ENCODE results near the gene RETSAT. TPM values are rescaled to one million over a fixed set of nuclear protein-coding genes. Genes with fewer than 3 reads are reported as not detected.

The RETSAT gene
- polyA plus RNA-seq, 2 of the 4 experiments (the other 2 are of a cell fraction) = 42.3 to 51.6 TPM

- TF ChIP-seq BCL3 (IDR thresholded peaks at IDR 0.05) (peak; percentile 99), POLR2A (IDR thresholded peaks at IDR 0.05; ENCODE audit: low read length) (peak; percentile 95), HOXB5 (CRISPR knock-in tag; IDR thresholded peaks at IDR 0.05) (peak; percentile 40; the same call in 1 of the 2 replicates), FOSB (CRISPR knock-in tag; IDR thresholded peaks at IDR 0.05) (no peak), MAFK (IDR thresholded peaks at IDR 0.05; ENCODE audit: partially characterized antibody) (peak; percentile 16), E2F6 (IDR thresholded peaks at IDR 0.05; ENCODE audit: borderline replicate concordance, low read depth) (peak; percentile 90; the same call in 1 of the 2 replicates)
- TF ChIP-seq, protein P1, sequence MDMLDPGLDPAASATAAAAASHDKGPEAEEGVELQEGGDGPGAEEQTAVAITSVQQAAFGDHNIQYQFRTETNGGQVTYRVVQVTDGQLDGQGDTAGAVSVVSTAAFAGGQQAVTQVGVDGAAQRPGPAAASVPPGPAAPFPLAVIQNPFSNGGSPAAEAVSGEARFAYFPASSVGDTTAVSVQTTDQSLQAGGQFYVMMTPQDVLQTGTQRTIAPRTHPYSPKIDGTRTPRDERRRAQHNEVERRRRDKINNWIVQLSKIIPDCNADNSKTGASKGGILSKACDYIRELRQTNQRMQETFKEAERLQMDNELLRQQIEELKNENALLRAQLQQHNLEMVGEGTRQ (IDR thresholded peaks at IDR 0.05) = 0 out of 2 replicates have a peak, but pooled peaks have one; percentile 14
- TF ChIP-seq, protein P2, sequence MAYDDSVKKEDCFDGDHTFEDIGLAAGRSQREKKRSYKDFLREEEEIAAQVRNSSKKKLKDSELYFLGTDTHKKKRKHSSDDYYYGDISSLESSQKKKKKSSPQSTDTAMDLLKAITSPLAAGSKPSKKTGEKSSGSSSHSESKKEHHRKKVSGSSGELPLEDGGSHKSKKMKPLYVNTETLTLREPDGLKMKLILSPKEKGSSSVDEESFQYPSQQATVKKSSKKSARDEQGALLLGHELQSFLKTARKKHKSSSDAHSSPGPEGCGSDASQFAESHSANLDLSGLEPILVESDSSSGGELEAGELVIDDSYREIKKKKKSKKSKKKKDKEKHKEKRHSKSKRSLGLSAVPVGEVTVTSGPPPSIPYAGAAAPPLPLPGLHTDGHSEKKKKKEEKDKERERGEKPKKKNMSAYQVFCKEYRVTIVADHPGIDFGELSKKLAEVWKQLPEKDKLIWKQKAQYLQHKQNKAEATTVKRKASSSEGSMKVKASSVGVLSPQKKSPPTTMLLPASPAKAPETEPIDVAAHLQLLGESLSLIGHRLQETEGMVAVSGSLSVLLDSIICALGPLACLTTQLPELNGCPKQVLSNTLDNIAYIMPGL (CRISPR knock-in tag; IDR thresholded peaks at IDR 0.05; ENCODE audit: borderline replicate concordance) = no peak
These were observed 26.3 kb downstream of the RETSAT start, which contains the start of gene TGOLN2 (continued) for GRCh38 chr2:85327822-85328617.

GRCh38 chr2:85327160-85327821 is 27.0 kb downstream of the RETSAT start:
- peaks cover 33% of the 10 kb centered on the region for H3K4me1 ChIP-seq
- CTCF ChIA-PET = interaction anchor here (0.6 to 2.3 kb wide), 5 partner anchors 14 to 500 kb away, joined by 3 to 9 read pairs (median 3); partner anchors contain the start of genes ELMOD3 and RETSAT
- no peaks in the 10 kb centered on the region for H3K9me3 ChIP-seq
- POLR2A ChIA-PET = interaction anchor here (0.6 to 2.0 kb wide), 21 partner anchors 9 to 894 kb away, joined by 3 to 31 read pairs (median 5); partner anchors contain the start of genes ELMOD3, MAT2A, RETSAT and RNF181
- FAIRE-seq = no peak
- peak; percentile 48 to 59 for ATAC-seq
- H3K4me2 ChIP-seq = peak overlapping the region; percentile 96
- TF ChIP-seq JUNB (IDR thresholded peaks at IDR 0.05) (no peak), HOXB5 (CRISPR knock-in tag; IDR thresholded peaks at IDR 0.05) (no peak), FOSB (CRISPR knock-in tag; IDR thresholded peaks at IDR 0.05) (no peak), MAFK (IDR thresholded peaks at IDR 0.05; ENCODE audit: partially characterized antibody) (no peak), RCOR1 (IDR thresholded peaks at IDR 0.05; ENCODE audit: low read depth, low read length) (no peak), KDM5A (IDR thresholded peaks at IDR 0.05) (peak; percentile 44; the same call in 1 of the 2 replicates)
- TF ChIP-seq, protein P1 (IDR thresholded peaks at IDR 0.05) = no peak
- H3K4me3 ChIP-seq = peak overlapping the region; percentile 65
- peak overlapping the region; percentile 90 to 95 for H3K27ac ChIP-seq
- peak in 1 of 2 experiments; percentile 29 for DNase-seq (ENCODE audit: low read depth in 1 of 2, low spot score in 1 of 2)
- 12% methylated on average over 33 of the region's 41 CpGs for WGBS (ENCODE audit: missing lambda C conversion rate)

DNA sequence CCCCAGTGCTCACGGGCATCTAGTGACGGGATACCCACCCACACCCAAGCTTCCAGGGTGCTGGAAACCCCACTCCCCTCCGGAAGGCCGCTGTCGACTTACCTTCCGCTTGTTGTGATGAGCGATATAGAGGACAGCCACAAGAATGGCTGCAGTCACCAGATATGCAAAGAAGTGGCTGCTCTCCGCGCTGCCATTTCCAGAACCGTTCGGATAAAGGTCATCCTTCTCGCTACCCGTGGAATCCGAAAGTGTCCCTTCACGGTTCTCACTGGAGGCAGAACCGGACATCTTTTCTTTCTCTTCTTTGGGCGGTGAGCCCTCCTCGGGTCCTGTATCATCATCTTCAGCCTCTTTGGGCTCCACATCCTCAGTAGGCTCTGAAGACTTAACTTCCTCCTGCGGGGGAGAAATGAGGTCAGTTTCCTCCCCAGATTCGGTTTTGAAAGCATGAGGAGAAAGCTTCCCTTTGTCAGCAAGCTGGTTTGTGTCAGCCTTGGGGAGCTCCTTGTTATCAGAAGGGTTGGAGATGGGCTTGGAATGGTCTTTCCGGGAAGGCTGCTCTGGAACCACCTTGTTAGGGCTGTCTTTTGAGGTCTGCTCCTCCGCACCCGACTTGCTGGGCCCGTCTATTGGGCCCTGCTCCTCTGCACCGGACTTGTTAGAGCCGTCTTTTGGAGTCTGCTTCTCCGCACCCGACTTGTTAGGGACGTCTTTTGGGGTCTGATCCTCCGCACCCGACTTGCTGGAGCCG is 27.7 kb downstream of the RETSAT start:
- WGBS (ENCODE audit: missing lambda C conversion rate) = 61% methylated on average over 32 of the region's 32 CpGs
- H3K4me1 ChIP-seq = peaks cover 33% of the 10 kb centered on the region
- ChIA-PET POLR2A (interaction anchor here (1.3 to 2.0 kb wide), 7 partner anchors 8 to 273 kb away, joined by 5 to 31 read pairs (median 6); partner anchors contain the start of genes ELMOD3, MAT2A and RETSAT), CTCF (interaction anchor here (0.8 to 2.3 kb wide), 4 partner anchors 14 to 500 kb away, joined by 3 to 9 read pairs (median 4); no protein-coding TSS in a partner anchor)
- TF ChIP-seq CHD2 (IDR thresholded peaks at IDR 0.05; ENCODE audit: low read length, partially characterized antibody) (no peak), PHF8 (IDR thresholded peaks at IDR 0.05; ENCODE audit: borderline replicate concordance, low read depth) (no peak), CEBPB (IDR thresholded peaks at IDR 0.05) (no peak), TFCP2L1 (CRISPR knock-in tag; IDR thresholded peaks at IDR 0.05) (no peak), SMC3 (IDR thresholded peaks at IDR 0.05) (no peak), MAZ (IDR thresholded peaks at IDR 0.05; ENCODE audit: borderline replicate concordance, low read depth, low read length) (no peak)
- TF ChIP-seq, protein P3, sequence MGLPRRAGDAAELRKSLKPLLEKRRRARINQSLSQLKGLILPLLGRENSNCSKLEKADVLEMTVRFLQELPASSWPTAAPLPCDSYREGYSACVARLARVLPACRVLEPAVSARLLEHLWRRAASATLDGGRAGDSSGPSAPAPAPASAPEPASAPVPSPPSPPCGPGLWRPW (IDR thresholded peaks at IDR 0.05) = no peak
- no peak for ATAC-seq
- DNase-seq (ENCODE audit: low read depth in 1 of 2, low spot score in 1 of 2) = no peak
- no peak for FAIRE-seq
- no peaks in the 10 kb centered on the region for H3K9me3 ChIP-seq
- H3K4me3 ChIP-seq = peak overlapping the region; percentile 65
- H3K4me2 ChIP-seq = peak overlapping the region; percentile 96
- H3K27ac ChIP-seq = peak overlapping the region; percentile 90 to 95; a peak in 5 of 6 replicates

All from A549 (cell line).